ENCODE data around the gene ADAP2.

- TF ChIP-seq CTCF (IDR thresholded peaks at IDR 0.05; ENCODE audit: low read length): no peak
- no peak for TF ChIP-seq EZH2 (optimal IDR thresholded peaks at IDR 0.05; ENCODE audit: low read depth, low read length)
Measured at GRCh38 chr17:31004160-31004559, 82.4 kb downstream of the ADAP2 start.

All from MM.1S (cell line).